NCI-H1092 treated with DMSO at 0.1 percent for 48 hours (cell line): ENCODE results near the gene EFHD2.
"Not testable (repeated sequence)": the region's sequence is repeated elsewhere in the genome, so short reads cannot be mapped to it uniquely, and the experiment has no call there.

ENCODE experiments used
- DNase-seq: peaks from one replicate; lab custom pipeline; 2025; lab: John Stamatoyannopoulos, UW

The EFHD2 gene

DNA sequence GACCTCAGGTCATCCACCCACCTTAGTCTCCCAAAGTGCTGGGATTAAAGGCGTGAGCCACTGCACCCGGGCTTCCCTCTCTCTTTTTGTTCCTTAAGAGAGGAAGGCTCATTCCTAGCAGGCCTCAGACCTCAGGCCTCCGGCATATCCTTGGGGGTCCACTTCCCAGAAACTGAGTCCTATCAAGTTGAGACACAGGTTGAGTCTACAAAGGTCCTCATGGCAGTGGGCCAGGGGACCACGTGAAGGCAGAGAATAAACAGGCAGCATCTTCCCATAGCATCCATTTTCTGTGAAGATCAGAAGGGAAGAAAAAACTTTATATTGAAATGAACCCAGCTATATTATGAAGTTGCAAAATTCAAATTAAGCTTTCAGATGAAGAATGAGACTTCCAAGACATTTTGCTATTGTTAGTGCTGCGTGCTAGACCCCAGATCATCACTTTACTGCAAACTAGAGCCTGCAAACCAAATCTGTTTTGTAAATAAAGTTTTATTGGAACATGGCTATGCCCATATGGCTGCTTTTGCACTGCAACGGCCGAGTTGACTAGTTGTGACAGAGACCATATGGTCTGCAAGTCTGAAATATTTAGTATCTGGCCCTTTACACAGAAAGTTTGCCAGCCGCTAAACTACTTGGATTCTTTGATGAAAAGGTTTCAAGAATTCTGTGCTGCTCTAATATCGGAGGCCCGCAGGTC is 43.3 kb downstream of the EFHD2 start:
- no peak for DNase-seq

DNA sequence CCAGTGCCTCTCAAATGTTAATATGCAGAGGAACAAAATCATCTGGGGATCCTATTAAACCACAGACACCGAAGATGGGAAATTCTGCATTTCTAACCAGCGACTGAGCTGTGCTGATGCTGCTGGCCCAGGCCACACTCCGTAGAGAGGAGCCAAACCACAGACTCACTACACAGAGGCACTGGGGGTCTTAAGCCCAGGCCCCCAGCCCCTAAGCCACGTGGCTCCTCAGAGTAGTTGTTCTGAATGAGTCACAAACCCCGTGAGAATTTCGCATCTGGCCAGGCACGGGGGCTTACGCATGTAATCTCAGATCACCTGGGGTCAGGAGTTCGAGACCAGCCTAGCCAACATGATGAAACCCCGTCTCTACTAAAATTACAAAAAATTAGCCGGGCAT is 44.0 kb downstream of the EFHD2 start:
- no peak for DNase-seq

GRCh38 chr1:15454256-15454655 is 44.6 kb downstream of the EFHD2 start:
- DNase-seq: no peak

DNA sequence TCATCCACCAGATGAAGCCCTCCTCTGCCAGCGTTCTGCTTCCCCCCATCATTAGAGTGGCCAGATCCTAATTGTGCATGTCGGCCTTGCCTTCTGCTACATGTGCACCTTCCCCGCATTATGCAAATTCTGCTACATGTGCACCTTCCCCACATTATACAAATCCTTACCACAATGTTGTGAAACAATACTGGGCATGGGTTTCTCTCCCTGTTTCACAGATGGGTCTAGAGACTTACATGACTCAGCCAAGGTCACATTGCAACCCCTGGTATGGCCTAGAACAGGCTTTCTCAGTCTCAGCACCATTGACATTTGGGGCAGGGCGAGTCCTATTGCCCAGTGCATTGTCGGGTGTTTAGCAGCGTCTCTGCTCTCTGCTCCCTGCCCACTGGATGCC is 45.8 kb downstream of the EFHD2 start:
- DNase-seq: no peak

DNA sequence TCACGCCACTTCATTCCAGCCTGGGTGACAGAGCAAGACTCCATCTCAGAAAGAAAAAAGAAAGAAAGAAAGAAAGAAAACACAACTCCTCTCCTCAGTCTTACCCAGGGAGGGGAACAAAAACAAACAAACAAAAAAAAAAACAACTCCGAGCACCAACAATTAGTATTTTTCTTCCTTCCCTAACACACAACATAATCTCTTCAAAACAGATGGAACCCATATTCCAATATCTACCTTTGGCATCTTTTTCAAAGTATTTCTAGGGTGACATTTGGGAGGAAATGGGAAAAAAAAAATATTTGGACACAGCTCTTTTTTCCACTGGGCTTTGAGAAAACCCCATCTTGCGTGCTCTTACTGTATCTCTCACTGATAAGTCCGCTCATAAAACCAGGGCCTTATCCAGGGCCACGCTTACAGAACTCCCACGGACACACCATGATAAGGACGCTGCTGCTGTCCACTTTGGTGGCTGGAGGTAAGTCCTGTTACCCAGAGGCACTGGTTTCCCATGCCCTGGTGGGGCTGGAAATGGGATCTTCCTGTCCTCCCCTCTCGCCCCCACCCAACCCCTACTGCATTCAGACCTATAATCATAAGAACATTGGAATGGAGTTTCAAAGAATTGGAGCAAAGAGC is 46.7 kb downstream of the EFHD2 start, which contains the start of gene CELA2A:
CELA2A (plus strand) TSS at position 420 of the 642 bp plus-strand sequence; CDS start at position 442, 22 bp downstream.
- no peak for DNase-seq

- DNase-seq: no peak
Measured at GRCh38 chr1:15457585-15457984, 47.9 kb downstream of the EFHD2 start.

DNA sequence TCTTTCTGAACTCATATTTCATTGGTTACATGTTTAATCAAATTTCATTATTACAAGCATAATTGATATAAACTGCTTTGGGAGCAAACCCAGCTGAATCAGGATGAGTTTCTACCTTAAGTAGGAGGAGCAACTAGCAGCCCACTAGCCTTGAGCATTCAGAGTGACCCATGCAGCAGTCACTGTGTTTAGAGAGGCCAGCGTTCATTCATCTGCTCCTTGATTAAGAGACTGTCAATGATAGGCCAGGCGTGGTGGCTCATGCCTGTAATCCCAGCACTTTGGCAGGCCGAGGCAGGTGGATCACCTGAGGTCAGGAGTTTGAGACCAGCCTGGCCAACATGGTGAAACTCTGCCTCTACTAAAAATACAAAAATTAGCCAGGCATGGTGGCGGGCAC is 48.7 kb downstream of the EFHD2 start:
- DNase-seq: not testable (repeated sequence)

DNA sequence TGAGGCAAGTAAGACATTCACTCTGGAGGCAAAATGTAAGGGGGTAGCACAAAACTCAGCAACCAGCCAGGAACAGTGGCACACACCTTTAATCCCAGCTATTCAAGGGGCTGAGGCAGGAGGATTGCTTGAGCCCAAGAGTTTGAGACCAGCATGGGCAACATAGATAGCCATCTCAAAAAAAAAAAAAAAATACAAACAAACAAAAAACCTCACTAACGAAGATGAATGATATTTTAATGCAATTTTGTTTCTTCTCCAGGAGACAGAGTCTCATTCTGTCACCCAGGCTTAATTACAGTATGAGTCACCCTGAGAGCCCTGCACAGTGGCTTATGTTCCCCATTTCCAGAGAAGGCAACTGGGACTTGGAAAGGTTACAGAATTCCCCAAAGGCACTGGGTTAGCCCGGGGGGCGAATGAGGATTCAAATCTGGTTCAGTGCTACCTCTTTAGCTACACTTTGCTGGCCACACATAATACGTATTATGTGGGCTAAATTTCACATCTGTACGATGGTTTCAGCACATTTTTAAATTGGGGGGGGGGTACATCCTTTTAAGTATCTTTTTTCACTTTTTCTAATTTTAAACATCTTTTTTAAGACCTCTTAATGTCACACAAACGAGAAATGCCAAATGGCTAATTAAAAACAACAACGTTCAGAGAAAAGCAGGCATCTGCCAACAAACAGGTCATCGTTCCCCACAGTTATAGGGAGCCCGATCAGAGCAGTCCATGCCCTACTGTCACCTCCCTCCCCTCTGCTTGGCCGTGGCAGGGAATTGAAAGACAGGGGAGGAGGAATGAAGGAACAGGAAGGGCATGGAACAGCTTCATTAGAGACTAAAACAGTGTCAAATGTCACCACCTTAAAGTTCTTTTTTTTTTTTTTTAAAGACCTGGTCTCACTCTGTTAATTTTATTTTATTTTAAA is 50.4 kb downstream of the EFHD2 start:
- DNase-seq: no peak

GRCh38 chr1:15460708-15461095 is 51.0 kb downstream of the EFHD2 start:
- DNase-seq: no peak

- DNase-seq: not testable (repeated sequence)
Measured at GRCh38 chr1:15463064-15463800, 53.5 kb downstream of the EFHD2 start.

DNA sequence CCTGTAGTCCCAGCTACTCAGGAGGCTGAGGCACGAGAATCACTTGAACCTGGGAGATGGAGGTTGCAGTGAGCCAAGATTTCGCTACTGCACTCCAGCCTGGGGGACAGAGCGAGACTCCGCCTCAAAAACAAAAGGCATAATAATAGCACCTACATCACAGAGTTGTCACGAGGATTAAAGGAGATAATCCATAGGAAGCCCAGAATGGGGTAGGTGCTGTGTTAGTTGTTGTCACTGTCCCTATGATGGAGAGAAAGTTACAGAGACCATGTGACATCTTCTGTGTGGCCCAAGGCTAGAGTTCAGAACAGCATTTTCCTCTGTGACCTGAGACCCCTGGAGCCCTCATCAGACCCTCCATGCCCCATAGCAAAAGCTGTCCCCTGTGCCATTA is 54.2 kb downstream of the EFHD2 start:
- not testable (repeated sequence) for DNase-seq

GRCh38 chr1:15465674-15466073 is 56.0 kb downstream of the EFHD2 start:
- no peak for DNase-seq

DNA sequence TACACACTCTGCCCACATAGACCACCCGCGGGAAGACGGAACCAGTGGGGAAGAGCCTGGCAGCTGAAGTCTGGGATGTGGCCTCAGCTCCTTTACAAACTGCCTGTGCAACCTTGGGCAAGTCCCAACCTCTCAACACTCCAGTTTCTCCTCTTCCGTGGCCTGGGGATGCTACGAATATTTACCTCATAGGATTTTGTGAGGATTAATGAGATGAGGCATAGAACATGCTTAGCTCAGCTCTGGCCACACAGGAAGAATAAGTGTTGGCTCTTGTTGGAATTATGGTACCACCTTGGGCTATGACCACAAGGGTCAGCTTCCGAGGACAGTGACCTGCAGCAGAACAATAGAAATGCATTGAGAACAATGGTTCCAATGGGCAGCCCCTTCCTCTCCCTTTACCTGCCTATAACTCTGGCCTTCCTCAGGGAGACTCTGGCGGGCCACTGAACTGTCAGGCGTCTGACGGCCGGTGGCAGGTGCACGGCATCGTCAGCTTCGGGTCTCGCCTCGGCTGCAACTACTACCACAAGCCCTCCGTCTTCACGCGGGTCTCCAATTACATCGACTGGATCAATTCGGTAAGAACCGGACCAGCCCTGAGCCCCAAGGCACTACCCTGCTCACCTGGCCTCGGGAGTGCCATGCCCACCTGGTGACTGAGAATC is 57.4 kb downstream of the EFHD2 start:
- not testable (repeated sequence) for DNase-seq

DNA sequence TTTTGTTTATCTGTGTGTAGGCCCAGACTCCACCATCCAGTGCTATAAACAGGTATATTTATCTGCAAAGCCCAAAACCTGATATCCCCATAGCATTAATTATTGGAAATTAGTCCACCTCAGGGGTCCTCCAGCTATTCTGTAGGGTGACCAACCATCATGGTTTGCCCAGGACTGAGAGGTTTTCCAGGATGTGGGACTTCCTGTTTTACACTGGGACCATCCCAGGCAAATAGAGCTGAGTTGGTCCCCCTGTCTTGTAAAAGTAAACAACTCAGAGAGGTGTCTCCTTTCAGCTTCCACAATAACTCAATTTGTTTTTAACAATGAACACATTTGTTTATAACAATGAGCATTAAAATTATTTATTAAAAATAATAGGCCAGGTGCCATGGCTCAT is 58.5 kb downstream of the EFHD2 start:
- no peak for DNase-seq

GRCh38 chr1:15469361-15469760 is 59.7 kb downstream of the EFHD2 start:
- no peak for DNase-seq

DNA sequence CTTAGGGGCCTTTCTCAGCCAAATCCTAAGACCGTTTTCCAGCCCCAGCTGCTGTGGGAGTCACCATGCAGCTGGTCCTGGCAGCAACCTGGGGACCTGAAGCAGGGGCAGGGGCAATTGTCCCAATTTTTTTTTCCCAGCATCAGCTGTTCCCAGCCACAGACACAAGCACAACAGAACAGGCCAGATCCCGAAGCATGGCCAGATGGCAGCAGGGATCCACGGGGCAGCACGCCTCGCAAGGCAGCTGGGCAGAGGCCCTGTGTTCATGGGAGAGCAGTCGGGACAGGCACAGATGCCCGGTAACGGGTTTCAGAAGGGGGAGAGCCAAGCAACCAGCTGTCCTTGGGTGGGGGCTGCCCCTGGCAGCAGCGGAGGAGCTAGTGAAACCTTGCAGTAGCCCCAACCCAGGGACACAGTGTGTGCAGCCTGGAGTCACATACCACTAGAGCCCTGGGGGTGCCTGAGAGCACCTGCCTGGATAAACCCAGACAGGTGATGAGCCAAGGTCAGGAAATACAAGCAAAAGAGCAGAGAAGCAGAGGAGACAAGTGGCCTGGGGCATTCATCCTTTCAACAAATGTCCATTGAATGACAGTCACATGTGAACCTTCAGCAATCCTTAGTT is 60.2 kb downstream of the EFHD2 start:
- not testable (repeated sequence) for DNase-seq

DNA sequence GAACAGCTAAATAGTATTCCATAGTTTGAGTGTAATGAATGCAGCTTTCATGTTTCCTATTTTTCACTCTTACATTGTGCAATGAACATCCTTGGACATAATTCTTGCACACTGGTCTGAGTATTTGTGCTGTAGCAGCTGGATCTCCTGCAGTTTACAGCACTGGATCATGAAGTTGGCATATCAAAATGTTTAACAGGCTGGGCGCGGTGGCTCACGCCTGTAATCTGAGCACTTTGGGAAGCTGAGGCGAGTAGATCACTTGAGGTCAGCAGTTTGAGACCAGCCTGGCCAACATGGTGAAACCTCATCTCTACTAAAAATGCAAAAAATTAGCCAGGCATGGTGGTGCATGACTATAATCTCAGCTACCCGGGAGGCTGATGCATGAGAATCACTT is 61.4 kb downstream of the EFHD2 start:
- not testable (repeated sequence) for DNase-seq

GRCh38 chr1:15471723-15472122 is 62.0 kb downstream of the EFHD2 start:
- not testable (repeated sequence) for DNase-seq

DNA sequence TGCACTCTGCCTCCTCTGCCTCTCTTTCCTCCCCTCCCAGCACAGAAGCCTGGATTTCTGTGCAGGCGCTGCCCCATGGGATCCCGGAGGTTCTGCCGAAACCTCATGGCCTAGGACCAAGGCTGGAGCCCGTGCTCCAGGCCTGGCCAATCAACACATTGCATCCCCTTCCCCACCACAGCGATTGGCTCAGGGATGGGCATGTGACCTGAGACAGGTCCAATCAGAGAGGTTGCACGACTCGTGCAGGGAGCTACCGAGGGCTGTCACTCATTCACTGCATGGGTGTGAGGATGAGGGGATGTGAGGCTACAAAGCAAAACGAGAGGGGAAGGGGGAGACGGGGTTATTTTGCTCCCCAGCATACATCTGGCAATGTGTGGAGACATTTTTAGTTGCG is 62.9 kb downstream of the EFHD2 start:
- DNase-seq: no peak

- DNase-seq: no peak
Measured at GRCh38 chr1:15475752-15476314, 66.1 kb downstream of the EFHD2 start, which contains the start of gene CELA2B. Gene CELA2B, plus strand, starts transcription at chr1:15476104. Its CDS starts 22 bp downstream, at chr1:15476126.
